K562 (cell line): ENCODE measurements around the gene PDE6D. TPM values are rescaled to one million over a fixed set of nuclear protein-coding genes. Genes with fewer than 3 reads are reported as not detected.
A peak's percentile ranks its signal among the peaks of the same experiment; 100 is the strongest.

Experiments
- CCNT2 ChIP-seq: IDR thresholded peaks from 2 replicates; pipeline ENCODE4 v1.6.1; 2011; ENCODE audit warnings: borderline replicate concordance, low read depth, mild to moderate bottlenecking, moderate library complexity, mixed read lengths, low read length; ENCODE audit not compliant: insufficient read length; ENCODE audit errors: extremely low read depth
- MYNN ChIP-seq, 2 experiments: sonication (generic); formaldehyde crosslinking in 1 of 2; IDR thresholded peaks; 2 replicates each; pipeline versions ENCODE4 v1.5.0 to v1.6.1; 2016 to 2020; ENCODE audit warnings: antibody characterized with exemption in 1 of 2, missing genetic modification reagents in 1 of 2
- PKNOX1 ChIP-seq: fragments of 450-650 bp; IDR thresholded peaks from 2 replicates; pipeline ENCODE4 v1.6.1; 2016
- REST ChIP-seq, 2 experiments: fragments of 450-650 bp; formaldehyde crosslinking in 1 of 2; IDR thresholded peaks; 2 replicates each; pipeline versions ENCODE4 v1.4.0 to v1.6.1; 2014 to 2020; ENCODE audit warnings: mild to moderate bottlenecking in 2 of 2, borderline replicate concordance in 1 of 2, low read depth in 1 of 2
- TCF7L2 ChIP-seq: fragments of 150-350 bp; IDR thresholded peaks from 2 replicates; pipeline ENCODE4 v1.6.1; 2016; ENCODE audit warnings: low read depth, mild to moderate bottlenecking, low read length, moderate library complexity
- TFAP4 ChIP-seq: sonication (generic); formaldehyde crosslinking; IDR thresholded peaks from 2 replicates; pipeline ENCODE4 v1.8.0; 2022; ENCODE audit warnings: missing genetic modification reagents, mild to moderate bottlenecking, moderate library complexity, borderline replicate concordance
- ZFP36 ChIP-seq: fragments of 150-350 bp; IDR thresholded peaks from 2 replicates; pipeline ENCODE4 v1.6.1; 2018; ENCODE audit warnings: low read length, low read depth; ENCODE audit not compliant: partially characterized antibody
- ZNF12 ChIP-seq: sonication (generic); formaldehyde crosslinking; IDR thresholded peaks from 2 replicates; pipeline ENCODE4 v1.4.0; 2020; ENCODE audit warnings: mild to moderate bottlenecking, missing genetic modification reagents
- ZNF212 ChIP-seq: fragments of 450-650 bp; formaldehyde crosslinking; IDR thresholded peaks from 2 replicates; pipeline ENCODE4 v1.4.0; 2020; ENCODE audit warnings: mild to moderate bottlenecking
- ZNF41 ChIP-seq: fragments of 250-450 bp; sonication (Bioruptor Pico); conservative IDR thresholded peaks from 2 replicates; pipeline ENCODE4 v1.4.0; 2020; ENCODE audit warnings: mild to moderate bottlenecking
- ZNF696 ChIP-seq: fragments of 250-450 bp; sonication (Bioruptor Pico); conservative IDR thresholded peaks from 2 replicates; pipeline ENCODE4 v1.4.0; 2020; ENCODE audit warnings: mild to moderate bottlenecking, moderate library complexity
- polyA plus RNA-seq, 8 experiments: library from polyadenylated mRNA; depleted of rRNA in 4 of 8; stranded (reverse) in 5 of 8; unstranded in 3 of 8; fragments of >200 nt; fragmentation: Nextera tagmentation in 2 of 8; fragmentation: Illumina TruSeq in 1 of 8; extraction: Ambion mirVana in 2 of 8; extraction: Trizol in 1 of 8; gene quantifications; 2 replicates each; pipeline versions ENCODE4 v1.2.1 to v1.2.3, GENCODE V29; 2011 to 2014; ENCODE audit warnings: inconsistent platforms in 1 of 8, missing spikeins in 1 of 8
- total RNA-seq, 7 experiments: library from RNA; depleted of rRNA in 6 of 7; stranded (reverse); fragments of >200 nt in 6 of 7; fragmentation: Illumina TruSeq in 2 of 7; extraction: Trizol in 2 of 7; gene quantifications; 2 replicates each; pipeline versions ENCODE4 v1.2.1 to v1.2.3, GENCODE V29; 2011 to 2021; ENCODE audit warnings: low replicate concordance in 1 of 7
- TF ChIP-seq, protein P1 (sequence below): fragments of 250-450 bp; sonication (Bioruptor Pico); IDR thresholded peaks from 2 replicates; pipeline ENCODE4 v1.6.1; 2021; ENCODE audit warnings: mild to moderate bottlenecking
- TF ChIP-seq, protein P2 (sequence below), 2 experiments: fragments of 450-650 bp; IDR thresholded peaks; 2 replicates each; pipeline ENCODE4 v1.6.1; 2016

PDE6D gene
- total and polyA plus RNA-seq, 9 of the 15 experiments (the other 6 are each of a cell fraction or from before 2014, with no cell fraction given), result 0.65 to 11.6 (median 7.0) TPM

GRCh38 chr2:231780909-231781797, at the start of gene PDE6D (continued):
- TF ChIP-seq TFAP4, result no peak; the same call in 1 of the 2 replicates
- TF ChIP-seq, protein P1, sequence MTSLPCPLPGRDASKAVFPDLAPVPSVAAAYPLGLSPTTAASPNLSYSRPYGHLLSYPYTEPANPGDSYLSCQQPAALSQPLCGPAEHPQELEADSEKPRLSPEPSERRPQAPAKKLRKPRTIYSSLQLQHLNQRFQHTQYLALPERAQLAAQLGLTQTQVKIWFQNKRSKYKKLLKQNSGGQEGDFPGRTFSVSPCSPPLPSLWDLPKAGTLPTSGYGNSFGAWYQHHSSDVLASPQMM (CRISPR knock-in tag), result no peak
- TF ChIP-seq ZNF12 (CRISPR knock-in tag), result 0 out of 2 replicates have a peak, but pooled peaks have one; percentile 45
- TF ChIP-seq ZNF696 (CRISPR knock-in tag), result no peak
- TF ChIP-seq PKNOX1, result peak; percentile 99
- TF ChIP-seq ZNF41 (CRISPR knock-in tag), result no peak
- TF ChIP-seq REST (IDR thresholded peaks at IDR 0.05; ENCODE audit: borderline replicate concordance), result no peak
- TF ChIP-seq REST (CRISPR knock-in tag; IDR thresholded peaks at IDR 0.05; ENCODE audit: low read depth), result no peak
- TF ChIP-seq, protein P2, sequence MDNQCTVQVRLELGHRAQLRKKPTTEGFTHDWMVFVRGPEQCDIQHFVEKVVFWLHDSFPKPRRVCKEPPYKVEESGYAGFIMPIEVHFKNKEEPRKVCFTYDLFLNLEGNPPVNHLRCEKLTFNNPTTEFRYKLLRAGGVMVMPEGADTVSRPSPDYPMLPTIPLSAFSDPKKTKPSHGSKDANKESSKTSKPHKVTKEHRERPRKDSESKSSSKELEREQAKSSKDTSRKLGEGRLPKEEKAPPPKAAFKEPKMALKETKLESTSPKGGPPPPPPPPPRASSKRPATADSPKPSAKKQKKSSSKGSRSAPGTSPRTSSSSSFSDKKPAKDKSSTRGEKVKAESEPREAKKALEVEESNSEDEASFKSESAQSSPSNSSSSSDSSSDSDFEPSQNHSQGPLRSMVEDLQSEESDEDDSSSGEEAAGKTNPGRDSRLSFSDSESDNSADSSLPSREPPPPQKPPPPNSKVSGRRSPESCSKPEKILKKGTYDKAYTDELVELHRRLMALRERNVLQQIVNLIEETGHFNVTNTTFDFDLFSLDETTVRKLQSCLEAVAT (IDR thresholded peaks at IDR 0.05), result 0 out of 4 replicates have a peak, but pooled peaks of 1 of the 2 experiments have one; percentile 26
- no peak for TF ChIP-seq ZFP36
- no peak for TF ChIP-seq TCF7L2
- TF ChIP-seq ZNF212 (CRISPR knock-in tag), result no peak
- 0 out of 2 replicates have a peak, but pooled peaks have one; percentile 15 for TF ChIP-seq MYNN (IDR thresholded peaks at IDR 0.05)
- TF ChIP-seq MYNN (CRISPR knock-in tag; IDR thresholded peaks at IDR 0.05), result no peak
- TF ChIP-seq CCNT2, result no peak
